GM12875 (cell line): ENCODE measurements around the gene NENF.

ENCODE experiments used
- H3K4me3 ChIP-seq: one replicate; pipeline ENCODE4 v1.5.1; 2011; ENCODE audit warnings: low read depth, low read length, control low read depth
- CTCF ChIP-seq: IDR thresholded peaks from 2 replicates; pipeline ENCODE4 v1.5.1; 2011; ENCODE audit warnings: low read depth, mild to moderate bottlenecking, control low read depth, inconsistent platforms, low read length, moderate library complexity, borderline replicate concordance; ENCODE audit not compliant: insufficient read depth

Gene NENF

GRCh38 chr1:212446333-212446732 is 13.6 kb downstream of the NENF start:
- no peak for TF ChIP-seq CTCF
- H3K4me3 ChIP-seq: no peak overlapping the region

- TF ChIP-seq CTCF: no peak
- no peak overlapping the region for H3K4me3 ChIP-seq
These were observed 14.8 kb downstream of the NENF start for GRCh38 chr1:212447478-212447877.

GRCh38 chr1:212450331-212450881 is 17.7 kb downstream of the NENF start:
- TF ChIP-seq CTCF: no peak
- H3K4me3 ChIP-seq: no peak overlapping the region

GRCh38 chr1:212451416-212452322 is 18.9 kb downstream of the NENF start:
- no peak overlapping the region for H3K4me3 ChIP-seq
- no peak for TF ChIP-seq CTCF

- H3K4me3 ChIP-seq: no peak overlapping the region
- no peak for TF ChIP-seq CTCF
These were observed 19.8 kb downstream of the NENF start for GRCh38 chr1:212452323-212453155.

- no peak overlapping the region for H3K4me3 ChIP-seq
- no peak for TF ChIP-seq CTCF
These were observed 20.6 kb downstream of the NENF start for GRCh38 chr1:212453156-212453857.
